HUES48 (cell line): ENCODE data around the gene VSIG2.

Source experiments
- H3K27ac ChIP-seq: one replicate; pipeline ENCODE4 v1.7.0; 2013; ENCODE audit warnings: low read depth, low read length, inconsistent platforms
- H3K27me3 ChIP-seq: 2 replicates; pipeline ENCODE4 v1.6.1; 2013; ENCODE audit warnings: mild to moderate bottlenecking, low read length; ENCODE audit not compliant: control insufficient read depth, insufficient read depth
- H3K36me3 ChIP-seq: 2 replicates; pipeline ENCODE4 v1.6.1; 2013; ENCODE audit warnings: low read length; ENCODE audit not compliant: control insufficient read depth, insufficient read depth
- H3K4me1 ChIP-seq: 2 replicates; pipeline ENCODE4 v1.6.1; 2013; ENCODE audit warnings: mild to moderate bottlenecking, low read length; ENCODE audit not compliant: control insufficient read depth, insufficient read depth
- H3K4me3 ChIP-seq: 2 replicates; pipeline ENCODE4 v1.5.1; 2013; ENCODE audit warnings: mild to moderate bottlenecking, low read depth, low read length
- H3K9ac ChIP-seq: 2 replicates; pipeline ENCODE4 v1.6.1; 2013; ENCODE audit warnings: mild to moderate bottlenecking, low read depth, low read length, moderate library complexity
- H3K9me3 ChIP-seq: 2 replicates; pipeline ENCODE4 v1.6.1; 2013; ENCODE audit warnings: low read length; ENCODE audit not compliant: control insufficient read depth, insufficient read depth

VSIG2 gene

DNA sequence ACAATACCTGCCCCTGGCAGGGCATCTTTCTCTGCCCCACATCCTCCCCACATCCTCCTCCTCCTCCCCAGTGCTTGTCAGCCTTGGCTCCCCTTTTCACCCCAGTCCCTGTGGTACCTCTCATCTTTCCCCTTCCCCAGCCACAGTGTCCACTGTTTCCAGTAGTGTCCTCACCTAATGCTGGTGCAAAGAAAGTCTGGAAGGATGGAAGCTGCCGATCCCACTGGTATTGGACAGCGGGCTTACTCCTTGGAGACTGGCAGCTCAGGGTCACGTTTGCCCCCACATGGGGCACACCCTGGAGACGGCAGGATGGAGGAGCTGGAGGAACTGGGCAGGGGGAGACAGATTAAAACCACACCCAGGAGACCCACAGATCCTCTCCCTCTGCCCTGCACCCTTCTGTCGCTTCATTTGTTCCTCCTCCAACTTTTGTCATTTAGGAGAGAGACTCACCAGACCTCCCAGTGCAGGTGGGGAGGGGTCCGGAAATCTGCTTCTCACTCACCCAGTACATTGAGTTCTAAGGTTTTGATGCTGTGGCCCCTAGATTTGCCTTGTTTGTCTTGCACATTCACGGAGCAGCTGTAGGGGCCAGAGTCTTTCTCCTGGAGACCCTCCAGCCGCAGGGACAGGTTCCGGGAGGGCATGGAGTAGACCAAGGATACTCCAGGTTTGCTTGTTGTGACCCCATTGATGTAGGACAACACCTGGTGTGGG, 4.1 kb upstream of the VSIG2 start:
- Histone ChIP-seq H3K9me3 (no peaks in the 10 kb centered on the region), H3K4me3 (no peak overlapping the region), H3K9ac (no peak overlapping the region), H3K27me3 (peaks cover 100% of the 10 kb centered on the region), H3K4me1 (peaks cover 40% of the 10 kb centered on the region), H3K27ac (no peak overlapping the region), H3K36me3 (no peaks in the 10 kb centered on the region)

DNA sequence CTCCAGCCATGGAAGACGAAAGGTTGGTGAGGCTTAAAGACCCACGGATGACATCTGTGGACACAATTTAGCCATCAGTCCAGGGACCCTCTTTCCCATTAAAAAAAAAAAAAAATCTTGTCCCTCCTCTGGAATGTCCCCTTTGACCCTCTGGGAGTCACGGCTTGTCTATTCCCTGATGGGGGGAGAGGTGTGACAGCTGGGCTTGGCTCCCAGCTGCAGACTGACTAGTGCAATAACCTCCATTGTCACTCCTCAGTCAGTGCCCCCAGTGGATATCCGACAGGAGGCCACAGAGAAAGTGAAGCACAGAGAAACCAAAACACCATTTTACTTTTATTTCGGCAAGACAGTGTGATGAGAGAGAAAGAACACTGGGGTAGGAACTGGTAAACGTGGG, 2.7 kb upstream of the VSIG2 start:
- H3K4me1 ChIP-seq, result peaks cover 27% of the 10 kb centered on the region
- no peaks in the 10 kb centered on the region for H3K9me3 ChIP-seq
- no peaks in the 10 kb centered on the region for H3K36me3 ChIP-seq
- H3K9ac ChIP-seq, result no peak overlapping the region
- H3K27ac ChIP-seq, result no peak overlapping the region
- H3K4me3 ChIP-seq, result no peak overlapping the region
- peaks cover 100% of the 10 kb centered on the region for H3K27me3 ChIP-seq

DNA sequence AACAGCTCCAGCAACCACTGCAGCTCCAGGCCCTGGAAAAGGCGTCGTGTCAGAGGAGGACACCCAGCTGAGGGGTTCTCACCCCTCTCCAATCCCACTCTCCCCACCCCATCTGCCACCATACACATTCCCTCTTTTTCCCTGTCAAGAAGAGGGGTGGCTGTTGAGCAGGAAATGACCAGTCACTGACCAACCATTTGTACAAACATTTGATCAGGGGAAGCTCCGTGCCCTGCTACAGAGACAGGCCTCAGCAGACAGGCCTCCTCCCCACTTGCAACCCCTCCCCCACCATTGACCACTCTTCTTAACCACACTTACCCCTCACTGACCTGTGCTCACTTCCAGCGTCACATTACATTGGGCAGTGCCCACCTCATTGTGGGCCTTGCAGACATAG, 2.3 kb upstream of the VSIG2 start:
- no peak overlapping the region for H3K4me3 ChIP-seq
- H3K27ac ChIP-seq, result no peak overlapping the region
- H3K4me1 ChIP-seq, result peaks cover 24% of the 10 kb centered on the region
- H3K9me3 ChIP-seq, result no peaks in the 10 kb centered on the region
- H3K27me3 ChIP-seq, result peaks cover 100% of the 10 kb centered on the region
- no peaks in the 10 kb centered on the region for H3K36me3 ChIP-seq
- no peak overlapping the region for H3K9ac ChIP-seq

GRCh38 chr11:124753624-124754023, 1.6 kb upstream of the VSIG2 start:
- H3K9me3 ChIP-seq, result no peaks in the 10 kb centered on the region
- H3K4me1 ChIP-seq, result peaks cover 17% of the 10 kb centered on the region
- H3K36me3 ChIP-seq, result no peaks in the 10 kb centered on the region
- H3K27ac ChIP-seq, result no peak overlapping the region
- peaks cover 100% of the 10 kb centered on the region for H3K27me3 ChIP-seq
- no peak overlapping the region for H3K4me3 ChIP-seq
- H3K9ac ChIP-seq, result no peak overlapping the region

DNA sequence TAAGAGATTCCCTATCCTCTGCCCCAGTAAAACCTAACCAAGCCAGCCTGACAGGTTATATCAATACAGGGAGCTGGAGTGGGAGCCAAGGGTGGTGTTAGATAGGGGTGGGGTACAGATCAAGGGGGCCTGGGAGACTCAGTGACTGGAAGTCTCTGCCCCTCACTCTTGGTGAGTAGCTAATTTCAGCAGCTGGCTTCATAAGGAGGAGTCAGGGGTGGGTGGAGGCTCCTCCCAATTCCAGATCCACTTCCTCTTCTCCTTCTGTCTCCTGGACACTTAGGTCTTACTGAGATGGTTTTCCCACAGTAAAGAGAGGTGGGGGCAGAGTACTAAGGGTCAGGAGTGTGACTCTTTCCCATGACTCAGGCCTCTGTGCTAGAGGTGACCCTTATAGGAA, 1.1 kb upstream of the VSIG2 start:
- H3K27ac ChIP-seq, result no peak overlapping the region
- no peaks in the 10 kb centered on the region for H3K9me3 ChIP-seq
- H3K4me1 ChIP-seq, result peaks cover 15% of the 10 kb centered on the region
- H3K9ac ChIP-seq, result no peak overlapping the region
- no peak overlapping the region for H3K4me3 ChIP-seq
- peaks cover 100% of the 10 kb centered on the region for H3K27me3 ChIP-seq
- H3K36me3 ChIP-seq, result no peaks in the 10 kb centered on the region

GRCh38 chr11:124752471-124753102, 532 bp upstream of the VSIG2 start:
- Histone ChIP-seq H3K27ac (no peak overlapping the region), H3K4me1 (peaks cover 17% of the 10 kb centered on the region), H3K4me3 (peak overlapping the region; percentile 57), H3K36me3 (no peaks in the 10 kb centered on the region), H3K9me3 (no peaks in the 10 kb centered on the region), H3K27me3 (peaks cover 100% of the 10 kb centered on the region), H3K9ac (no peak overlapping the region)

GRCh38 chr11:124751391-124751740, 689 bp downstream of the VSIG2 start:
- H3K9ac ChIP-seq, result no peak overlapping the region
- peaks cover 99% of the 10 kb centered on the region for H3K27me3 ChIP-seq
- H3K4me3 ChIP-seq, result peak overlapping the region; percentile 57; the same call in 1 of the 2 replicates
- H3K9me3 ChIP-seq, result no peaks in the 10 kb centered on the region
- H3K36me3 ChIP-seq, result no peaks in the 10 kb centered on the region
- peaks cover 17% of the 10 kb centered on the region for H3K4me1 ChIP-seq
- no peak overlapping the region for H3K27ac ChIP-seq

- peaks cover 99% of the 10 kb centered on the region for H3K27me3 ChIP-seq
Observed at GRCh38 chr11:124749912-124750311, 2.1 kb downstream of the VSIG2 start.

GRCh38 chr11:124748481-124749343, 3.3 kb downstream of the VSIG2 start:
- Histone ChIP-seq H3K9me3 (no peaks in the 10 kb centered on the region), H3K27me3 (peaks cover 99% of the 10 kb centered on the region), H3K36me3 (no peaks in the 10 kb centered on the region), H3K27ac (no peak overlapping the region), H3K4me3 (no peak overlapping the region), H3K9ac (no peak overlapping the region), H3K4me1 (peaks cover 24% of the 10 kb centered on the region)

More at GRCh38 chr11:124749912-124750311, 2.1 kb downstream of the VSIG2 start:
- Histone ChIP-seq H3K9me3 (no peaks in the 10 kb centered on the region), H3K9ac (no peak overlapping the region), H3K4me3 (no peak overlapping the region), H3K36me3 (no peaks in the 10 kb centered on the region), H3K4me1 (peaks cover 20% of the 10 kb centered on the region), H3K27ac (no peak overlapping the region)

- no peaks in the 10 kb centered on the region for H3K9me3 ChIP-seq
- no peak overlapping the region for H3K4me3 ChIP-seq
- peaks cover 99% of the 10 kb centered on the region for H3K27me3 ChIP-seq
- H3K9ac ChIP-seq, result no peak overlapping the region
- H3K27ac ChIP-seq, result no peak overlapping the region
- peaks cover 24% of the 10 kb centered on the region for H3K4me1 ChIP-seq
- H3K36me3 ChIP-seq, result no peaks in the 10 kb centered on the region
Observed at GRCh38 chr11:124748100-124748418, 4.0 kb downstream of the VSIG2 start.
